ENCODE results near the gene ATG16L2. TPM values are rescaled to one million over a fixed set of nuclear protein-coding genes. Genes with fewer than 3 reads are reported as not detected.

ATG16L2 gene, protein sequence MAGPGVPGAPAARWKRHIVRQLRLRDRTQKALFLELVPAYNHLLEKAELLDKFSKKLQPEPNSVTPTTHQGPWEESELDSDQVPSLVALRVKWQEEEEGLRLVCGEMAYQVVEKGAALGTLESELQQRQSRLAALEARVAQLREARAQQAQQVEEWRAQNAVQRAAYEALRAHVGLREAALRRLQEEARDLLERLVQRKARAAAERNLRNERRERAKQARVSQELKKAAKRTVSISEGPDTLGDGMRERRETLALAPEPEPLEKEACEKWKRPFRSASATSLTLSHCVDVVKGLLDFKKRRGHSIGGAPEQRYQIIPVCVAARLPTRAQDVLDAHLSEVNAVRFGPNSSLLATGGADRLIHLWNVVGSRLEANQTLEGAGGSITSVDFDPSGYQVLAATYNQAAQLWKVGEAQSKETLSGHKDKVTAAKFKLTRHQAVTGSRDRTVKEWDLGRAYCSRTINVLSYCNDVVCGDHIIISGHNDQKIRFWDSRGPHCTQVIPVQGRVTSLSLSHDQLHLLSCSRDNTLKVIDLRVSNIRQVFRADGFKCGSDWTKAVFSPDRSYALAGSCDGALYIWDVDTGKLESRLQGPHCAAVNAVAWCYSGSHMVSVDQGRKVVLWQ
- total RNA-seq (2014; rRNA removed; shearing (Covaris generic)), result 2.9 and 6.8 TPM in 2 replicates

DNA sequence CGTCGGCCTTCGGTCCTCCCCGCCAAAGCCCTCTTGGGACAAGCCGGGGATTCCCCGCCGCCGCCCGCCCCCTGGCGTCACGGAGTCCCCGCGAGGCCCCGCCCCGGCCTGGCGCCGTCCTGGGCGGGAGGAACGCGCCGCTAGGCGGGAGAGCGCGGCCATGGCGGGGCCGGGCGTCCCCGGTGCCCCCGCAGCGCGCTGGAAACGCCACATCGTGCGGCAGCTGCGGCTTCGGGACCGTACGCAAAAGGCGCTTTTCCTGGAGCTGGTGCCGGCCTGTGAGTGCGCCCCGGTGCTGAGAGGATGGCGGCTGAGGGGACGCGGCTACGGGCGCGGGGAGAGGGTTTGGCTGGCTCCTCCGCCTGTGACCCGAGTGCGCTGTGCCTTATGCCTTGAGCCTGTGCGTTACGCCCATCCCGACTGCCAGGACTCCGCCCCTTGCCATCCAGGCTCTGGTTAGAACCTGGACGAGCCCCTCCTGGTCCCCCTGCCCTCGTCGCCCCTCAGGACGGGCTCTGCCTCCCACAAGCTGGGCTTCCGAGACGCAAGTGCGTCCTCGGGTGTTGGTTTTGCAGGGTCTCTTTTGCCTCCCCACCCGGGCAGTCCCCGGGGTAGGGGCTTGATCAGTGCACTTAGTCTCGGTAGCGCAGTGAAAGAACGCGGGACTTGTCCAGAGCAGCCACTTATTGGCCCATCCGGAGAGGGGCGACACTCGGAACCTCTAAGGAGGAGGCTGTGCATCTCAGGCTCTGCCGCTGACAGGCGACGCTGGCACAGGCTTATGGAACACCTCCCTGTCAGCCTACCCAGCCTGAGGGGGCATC is at the start of gene ATG16L2:
Gene ATG16L2 (plus strand): TSS at position 126 of the 824 bp plus-strand sequence. CDS start 35 bp downstream, at position 161.
- peak; percentile 82 to 87 for DNase-seq
- peak within 1 kb of the TSS; percentile 92 for H3K27ac ChIP-seq
- H3K4me3 ChIP-seq, result peak within 1 kb of the TSS; percentile 74
- no peaks in the 10 kb centered on the region for H3K36me3 ChIP-seq
- H3K4me1 ChIP-seq, result peaks cover 17% of the 10 kb centered on the region
- no peaks in the 10 kb centered on the region for H3K9me3 ChIP-seq (replicated peaks)
- H3K27me3 ChIP-seq, result no peaks in the 10 kb centered on the region

DNA sequence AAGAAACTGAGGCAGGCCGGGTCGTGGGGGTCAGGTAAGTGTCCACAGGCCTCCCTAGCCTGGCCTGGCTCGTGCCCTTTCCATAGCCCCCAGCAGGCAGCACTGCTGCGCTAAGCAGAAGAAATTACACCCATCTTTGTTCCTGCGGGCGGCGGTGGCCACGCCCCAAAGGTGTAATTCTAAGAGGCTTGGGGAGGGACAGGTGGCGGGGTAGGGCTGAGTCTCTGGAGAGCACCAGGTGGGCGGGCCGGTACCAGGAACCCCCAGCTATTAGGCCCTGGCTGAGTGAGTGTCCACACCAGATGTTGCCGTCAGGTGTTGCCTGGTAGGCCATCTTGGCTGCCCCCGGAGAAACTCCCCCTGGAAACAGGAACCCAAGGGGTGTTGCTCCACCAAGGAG is 49.7 kb upstream of the ATG16L2 start:
- H3K9me3 ChIP-seq (replicated peaks), result no peaks in the 10 kb centered on the region
- H3K4me1 ChIP-seq, result peaks cover 2% of the 10 kb centered on the region
- H3K27ac ChIP-seq, result no peak overlapping the region
- no peak for DNase-seq
- H3K27me3 ChIP-seq, result no peaks in the 10 kb centered on the region
- no peaks in the 10 kb centered on the region for H3K36me3 ChIP-seq
- H3K4me3 ChIP-seq, result no peak overlapping the region

DNA sequence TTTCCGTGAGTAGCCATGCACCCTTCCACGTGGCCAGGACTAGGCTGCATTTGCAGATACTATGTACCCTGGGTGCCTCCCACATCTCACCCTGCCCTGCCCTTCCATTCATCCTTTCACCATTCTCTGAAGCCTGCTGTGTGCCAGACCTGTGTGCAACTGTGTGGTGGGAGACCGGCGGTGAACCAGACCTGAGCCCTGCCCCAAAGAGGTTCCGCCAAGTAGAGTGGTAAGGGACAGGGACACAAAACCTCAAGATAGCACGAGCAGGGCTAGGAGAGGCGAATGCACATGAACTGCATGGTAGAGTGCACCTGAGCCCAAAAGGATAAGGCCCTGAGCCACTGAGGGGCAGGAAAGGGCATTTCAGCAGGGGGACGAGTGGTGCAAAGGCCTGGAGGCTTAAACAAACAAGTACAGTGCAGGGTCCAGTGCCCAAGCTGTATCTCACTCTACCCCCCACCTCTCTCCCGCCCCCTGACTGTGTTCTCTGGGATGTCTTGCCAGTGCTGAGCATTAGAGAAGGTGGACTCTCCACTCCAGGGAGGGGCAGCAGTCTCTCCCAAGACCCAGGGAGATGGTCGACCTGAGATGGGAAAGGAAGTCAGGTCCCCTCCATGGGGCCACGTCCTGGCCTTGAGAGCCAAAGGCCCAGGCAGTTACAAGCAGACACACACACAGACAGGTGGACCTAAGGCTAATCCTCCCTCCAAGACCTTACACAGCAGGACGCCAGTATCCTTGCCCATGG is 47.9 kb upstream of the ATG16L2 start:
- no peak overlapping the region for H3K4me3 ChIP-seq
- H3K27me3 ChIP-seq, result no peaks in the 10 kb centered on the region
- DNase-seq, result no peak

DNA sequence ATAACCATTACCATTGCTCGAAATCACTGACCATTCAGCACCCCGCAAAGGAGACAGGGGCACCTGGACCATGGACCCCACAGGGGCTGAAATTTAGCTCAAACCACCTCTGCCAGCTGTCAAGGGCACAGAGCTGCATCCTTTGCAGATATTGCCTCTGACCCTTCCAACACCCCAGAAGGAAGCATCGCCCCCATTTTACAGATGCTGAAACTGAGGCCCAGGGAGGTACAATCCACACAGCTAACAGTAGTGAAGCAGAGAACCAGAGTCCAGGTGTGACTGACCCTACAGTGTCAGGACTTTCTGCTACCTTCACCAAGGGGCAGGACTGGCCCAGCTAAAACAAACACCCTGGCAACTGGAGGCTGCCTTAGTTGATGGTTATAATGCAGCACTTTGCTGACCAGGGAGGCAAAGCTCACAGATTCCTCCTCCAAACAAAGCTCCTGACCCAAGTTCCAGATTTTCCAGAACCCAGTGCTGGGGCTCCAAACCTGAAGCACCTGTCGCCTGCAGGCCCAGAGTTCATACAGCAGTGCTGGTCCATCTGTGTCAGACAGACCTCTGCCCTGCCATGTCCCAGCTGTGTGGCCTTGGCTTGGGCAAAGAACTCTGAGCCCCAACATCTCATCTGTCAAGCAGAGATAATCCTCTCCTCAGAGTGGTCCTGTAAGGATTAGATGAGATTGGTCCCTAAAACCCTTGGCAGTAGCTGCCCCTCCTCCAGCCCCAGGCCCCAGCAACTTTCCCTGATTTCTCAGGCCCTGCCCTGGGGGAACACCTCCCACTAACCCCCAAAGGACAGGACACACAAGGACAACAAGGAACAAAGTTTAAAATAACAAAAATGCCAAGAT is 46.8 kb upstream of the ATG16L2 start:
- H3K36me3 ChIP-seq, result no peaks in the 10 kb centered on the region
- H3K27me3 ChIP-seq, result no peaks in the 10 kb centered on the region
- H3K4me3 ChIP-seq, result no peak overlapping the region

More for the DNA sequence above, 47.9 kb upstream of the ATG16L2 start:
- 0 out of 2 replicates have a peak, but pooled peaks cover 5% of the 10 kb centered on the region for H3K4me1 ChIP-seq
- no peaks in the 10 kb centered on the region for H3K9me3 ChIP-seq (replicated peaks)
- no peak overlapping the region for H3K27ac ChIP-seq
- H3K36me3 ChIP-seq, result no peaks in the 10 kb centered on the region

DNA sequence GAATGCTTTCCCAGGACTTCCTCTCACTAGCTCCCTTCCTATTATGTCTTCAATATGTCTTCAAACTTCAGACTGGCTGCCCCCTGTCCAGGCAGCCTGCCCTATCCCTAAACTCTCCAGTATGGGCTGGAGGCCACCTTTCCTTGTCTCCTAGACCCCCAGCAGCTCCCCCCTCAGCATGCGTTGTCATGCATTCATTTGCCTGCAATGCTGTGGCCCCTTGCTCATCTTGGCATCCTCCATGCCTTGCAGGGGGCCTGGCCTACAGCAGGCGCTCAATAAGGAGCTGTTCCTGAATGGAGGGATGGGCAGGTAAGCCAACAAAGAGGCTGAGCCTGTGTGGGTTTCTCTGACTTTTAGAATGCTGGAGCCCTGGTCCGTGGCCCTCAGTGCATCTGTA is 45.6 kb upstream of the ATG16L2 start:
- Histone ChIP-seq H3K4me1 (peaks cover 17% of the 10 kb centered on the region), H3K9me3 (replicated peaks) (no peaks in the 10 kb centered on the region), H3K27me3 (no peaks in the 10 kb centered on the region), H3K4me3 (no peak overlapping the region), H3K27ac (no peak overlapping the region), H3K36me3 (no peaks in the 10 kb centered on the region)
- DNase-seq, result no peak

More for the DNA sequence above, 46.8 kb upstream of the ATG16L2 start:
- Histone ChIP-seq H3K9me3 (replicated peaks) (no peaks in the 10 kb centered on the region), H3K4me1 (peaks cover 7% of the 10 kb centered on the region), H3K27ac (no peak overlapping the region)
- DNase-seq, result no peak

GRCh38 chr11:72769680-72770079 is 44.5 kb upstream of the ATG16L2 start:
- no peak overlapping the region for H3K27ac ChIP-seq
- H3K9me3 ChIP-seq (replicated peaks), result no peaks in the 10 kb centered on the region
- peaks cover 22% of the 10 kb centered on the region for H3K4me1 ChIP-seq
- peak in 1 of 2 experiments; percentile 50 for DNase-seq
- H3K4me3 ChIP-seq, result no peak overlapping the region
- H3K36me3 ChIP-seq, result no peaks in the 10 kb centered on the region
- H3K27me3 ChIP-seq, result no peaks in the 10 kb centered on the region

DNA sequence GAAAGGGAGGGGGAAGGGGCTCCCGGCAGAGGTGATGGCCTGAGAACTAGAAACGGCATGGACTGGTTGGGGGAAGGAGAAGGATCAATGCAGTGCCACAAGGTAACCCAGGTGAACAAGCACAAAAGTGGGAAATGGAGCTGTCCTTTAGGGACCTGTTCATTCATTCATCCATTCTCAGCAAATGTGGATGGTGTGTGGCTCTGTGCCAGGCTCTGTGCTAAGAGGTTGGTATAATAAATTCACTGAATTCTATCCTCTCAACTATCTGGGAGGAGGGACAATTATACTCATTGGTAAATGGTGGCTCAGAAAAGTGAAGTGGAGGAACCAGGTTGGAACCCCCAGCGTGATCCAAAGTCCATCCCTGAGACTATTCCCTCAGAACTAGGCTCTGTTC is 43.4 kb upstream of the ATG16L2 start:
- Histone ChIP-seq H3K4me1 (peaks cover 22% of the 10 kb centered on the region), H3K36me3 (no peaks in the 10 kb centered on the region), H3K27me3 (no peaks in the 10 kb centered on the region), H3K27ac (no peak overlapping the region), H3K4me3 (no peak overlapping the region), H3K9me3 (replicated peaks) (no peaks in the 10 kb centered on the region)
- DNase-seq, result no peak

GRCh38 chr11:72771507-72771906 is 42.7 kb upstream of the ATG16L2 start:
- no peak for DNase-seq
- Histone ChIP-seq H3K4me1 (peaks cover 22% of the 10 kb centered on the region), H3K9me3 (replicated peaks) (no peaks in the 10 kb centered on the region), H3K36me3 (no peaks in the 10 kb centered on the region), H3K4me3 (no peak overlapping the region), H3K27me3 (no peaks in the 10 kb centered on the region), H3K27ac (no peak overlapping the region)

- H3K27me3 ChIP-seq, result no peaks in the 10 kb centered on the region
- no peak overlapping the region for H3K4me3 ChIP-seq
- no peaks in the 10 kb centered on the region for H3K9me3 ChIP-seq (replicated peaks)
- no peak for DNase-seq
- H3K27ac ChIP-seq, result no peak overlapping the region
- no peaks in the 10 kb centered on the region for H3K36me3 ChIP-seq
- H3K4me1 ChIP-seq, result peaks cover 24% of the 10 kb centered on the region
Observed at GRCh38 chr11:72772059-72772458, 42.2 kb upstream of the ATG16L2 start.

DNA sequence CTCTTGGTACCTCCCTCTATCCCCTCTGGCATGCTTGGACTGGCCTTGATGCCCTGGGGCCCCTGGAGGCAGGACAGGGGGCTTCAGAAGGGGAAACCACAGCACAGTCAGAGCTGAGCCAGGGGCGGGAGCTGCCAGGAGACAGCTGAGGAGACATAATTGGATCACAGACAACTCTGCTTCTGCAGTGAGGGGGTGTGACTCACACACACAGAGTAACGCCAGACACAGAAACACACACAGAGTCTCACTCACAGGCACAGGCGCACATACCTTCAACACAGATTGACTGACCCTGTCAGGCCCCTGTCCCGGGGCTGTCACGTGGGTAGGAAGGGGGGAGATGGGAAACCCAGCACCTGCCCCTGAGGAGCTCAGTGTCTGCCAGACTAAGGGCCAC is 40.9 kb upstream of the ATG16L2 start:
- peaks cover 24% of the 10 kb centered on the region for H3K4me1 ChIP-seq
- H3K4me3 ChIP-seq, result no peak overlapping the region
- H3K27me3 ChIP-seq, result no peaks in the 10 kb centered on the region
- H3K36me3 ChIP-seq, result no peaks in the 10 kb centered on the region
- no peaks in the 10 kb centered on the region for H3K9me3 ChIP-seq (replicated peaks)
- DNase-seq, result peak; percentile 88 to 89
- peak overlapping the region; percentile 43 for H3K27ac ChIP-seq

DNA sequence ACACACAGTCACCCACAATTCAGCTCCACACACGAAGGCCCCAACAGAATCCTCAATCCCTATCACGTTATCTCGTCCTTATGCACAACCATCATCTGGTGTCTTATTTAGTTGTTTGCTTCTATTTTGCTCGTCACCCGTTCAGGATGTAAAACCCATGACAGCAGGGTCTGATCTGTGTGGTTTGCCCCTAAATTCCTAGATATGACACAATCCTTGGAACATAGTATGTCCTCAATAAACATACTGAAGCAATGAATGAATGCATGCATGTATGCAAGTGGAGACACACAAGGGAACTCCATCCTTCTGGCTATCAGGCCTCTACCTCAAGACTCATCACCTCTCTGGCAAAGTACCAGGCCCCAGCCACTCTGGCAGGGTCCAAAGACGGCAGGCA is 40.5 kb upstream of the ATG16L2 start:
- DNase-seq, result no peak
- Histone ChIP-seq H3K36me3 (no peaks in the 10 kb centered on the region), H3K9me3 (replicated peaks) (no peaks in the 10 kb centered on the region), H3K4me3 (no peak overlapping the region), H3K27me3 (no peaks in the 10 kb centered on the region), H3K27ac (peak overlapping the region; percentile 43), H3K4me1 (peaks cover 24% of the 10 kb centered on the region)

DNA sequence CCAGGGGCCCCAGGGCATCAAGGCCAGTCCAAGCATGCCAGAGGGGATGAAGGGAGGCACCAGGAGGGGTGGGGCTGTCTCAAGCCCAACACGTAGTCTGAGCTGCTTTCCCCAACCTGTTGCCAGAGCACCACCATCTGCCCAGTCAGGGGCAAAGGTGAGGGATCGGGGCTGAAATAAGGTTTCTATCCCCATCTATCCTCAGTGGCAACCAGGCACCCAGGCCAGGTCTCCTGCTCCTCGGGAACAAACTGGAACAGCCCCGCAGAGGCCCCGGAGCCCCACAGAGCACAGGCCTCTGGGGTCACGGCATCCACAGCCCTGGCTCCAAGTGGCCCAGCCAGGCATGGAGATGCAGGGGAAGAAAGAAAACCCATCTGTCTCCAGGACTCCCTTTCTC is 39.7 kb upstream of the ATG16L2 start:
- Histone ChIP-seq H3K27me3 (no peaks in the 10 kb centered on the region), H3K9me3 (replicated peaks) (no peaks in the 10 kb centered on the region), H3K27ac (no peak overlapping the region), H3K4me3 (no peak overlapping the region), H3K36me3 (no peaks in the 10 kb centered on the region), H3K4me1 (peaks cover 24% of the 10 kb centered on the region)
- no peak for DNase-seq

DNA sequence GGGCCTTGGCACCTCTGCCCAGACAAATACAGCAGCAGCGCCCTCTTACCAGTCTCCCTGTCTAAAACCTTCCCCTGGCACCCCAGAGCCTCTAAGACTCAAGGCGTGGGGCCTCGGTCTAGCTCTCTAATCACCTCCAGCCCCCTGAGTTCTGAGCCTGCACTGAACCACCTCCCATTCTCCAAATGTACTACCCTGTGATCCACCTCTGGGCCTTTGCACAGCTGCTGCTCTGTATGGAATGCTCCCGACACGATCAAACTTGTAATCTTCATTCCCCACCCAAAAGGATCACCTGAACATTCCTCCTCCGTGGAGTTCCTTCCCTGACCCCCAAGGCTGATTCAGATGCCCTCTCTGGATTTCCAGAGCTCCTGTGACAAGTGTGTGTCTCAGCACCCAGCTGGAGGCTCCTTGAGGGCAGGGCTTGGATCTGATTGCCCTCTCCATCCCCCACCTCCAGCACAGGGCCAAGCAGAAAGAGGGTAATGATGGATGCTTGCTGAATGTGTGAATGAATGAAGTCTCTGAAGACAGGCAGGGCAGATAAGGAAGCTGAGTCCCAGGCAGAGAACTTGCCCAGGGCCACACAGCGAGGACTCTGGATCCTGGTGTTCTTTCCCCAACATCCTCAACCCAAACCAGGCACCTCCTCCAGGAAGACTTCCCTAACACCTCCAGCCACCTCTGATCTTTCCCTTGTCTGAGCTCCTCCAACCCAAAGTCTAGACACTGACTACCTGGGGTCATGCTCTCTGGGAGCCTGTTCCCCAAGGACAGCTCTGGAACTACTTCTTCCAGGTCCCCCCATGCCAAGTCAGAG is 38.7 kb upstream of the ATG16L2 start:
- DNase-seq, result no peak
- H3K4me1 ChIP-seq, result peaks cover 20% of the 10 kb centered on the region
- no peaks in the 10 kb centered on the region for H3K9me3 ChIP-seq (replicated peaks)
- H3K4me3 ChIP-seq, result no peak overlapping the region
- H3K27me3 ChIP-seq, result no peaks in the 10 kb centered on the region
- H3K27ac ChIP-seq, result no peak overlapping the region
- no peaks in the 10 kb centered on the region for H3K36me3 ChIP-seq
